Astrocyte (in vitro differentiated cells and primary cell): ENCODE data around the gene BUD23.

ENCODE experiments used
- EZH2 ChIP-seq: IDR thresholded peaks from 2 replicates; pipeline ENCODE4 v1.6.1; 2012; ENCODE audit warnings: mild to moderate bottlenecking, low read length, inconsistent platforms; ENCODE audit not compliant: insufficient read depth
- TF ChIP-seq, protein P1 (sequence below): IDR thresholded peaks from 2 replicates; pipeline ENCODE4 v1.5.1; 2011; ENCODE audit warnings: low read depth, mild to moderate bottlenecking, inconsistent platforms, low read length, moderate library complexity; ENCODE audit not compliant: insufficient read depth

GRCh38 chr7:73647725-73648592, 35.4 kb upstream of the BUD23 start:
- TF ChIP-seq, protein P1, sequence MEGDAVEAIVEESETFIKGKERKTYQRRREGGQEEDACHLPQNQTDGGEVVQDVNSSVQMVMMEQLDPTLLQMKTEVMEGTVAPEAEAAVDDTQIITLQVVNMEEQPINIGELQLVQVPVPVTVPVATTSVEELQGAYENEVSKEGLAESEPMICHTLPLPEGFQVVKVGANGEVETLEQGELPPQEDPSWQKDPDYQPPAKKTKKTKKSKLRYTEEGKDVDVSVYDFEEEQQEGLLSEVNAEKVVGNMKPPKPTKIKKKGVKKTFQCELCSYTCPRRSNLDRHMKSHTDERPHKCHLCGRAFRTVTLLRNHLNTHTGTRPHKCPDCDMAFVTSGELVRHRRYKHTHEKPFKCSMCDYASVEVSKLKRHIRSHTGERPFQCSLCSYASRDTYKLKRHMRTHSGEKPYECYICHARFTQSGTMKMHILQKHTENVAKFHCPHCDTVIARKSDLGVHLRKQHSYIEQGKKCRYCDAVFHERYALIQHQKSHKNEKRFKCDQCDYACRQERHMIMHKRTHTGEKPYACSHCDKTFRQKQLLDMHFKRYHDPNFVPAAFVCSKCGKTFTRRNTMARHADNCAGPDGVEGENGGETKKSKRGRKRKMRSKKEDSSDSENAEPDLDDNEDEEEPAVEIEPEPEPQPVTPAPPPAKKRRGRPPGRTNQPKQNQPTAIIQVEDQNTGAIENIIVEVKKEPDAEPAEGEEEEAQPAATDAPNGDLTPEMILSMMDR: no peak
- peak; percentile 87 for TF ChIP-seq EZH2
